ENCODE results near the gene EFHC1. TPM values are rescaled to one million over a fixed set of nuclear protein-coding genes. Genes with fewer than 3 reads are reported as not detected.

EFHC1 gene
- total RNA-seq, 6 experiments from 2014 or later, result 3.6 to 10.4 (median 6.0) TPM

DNA sequence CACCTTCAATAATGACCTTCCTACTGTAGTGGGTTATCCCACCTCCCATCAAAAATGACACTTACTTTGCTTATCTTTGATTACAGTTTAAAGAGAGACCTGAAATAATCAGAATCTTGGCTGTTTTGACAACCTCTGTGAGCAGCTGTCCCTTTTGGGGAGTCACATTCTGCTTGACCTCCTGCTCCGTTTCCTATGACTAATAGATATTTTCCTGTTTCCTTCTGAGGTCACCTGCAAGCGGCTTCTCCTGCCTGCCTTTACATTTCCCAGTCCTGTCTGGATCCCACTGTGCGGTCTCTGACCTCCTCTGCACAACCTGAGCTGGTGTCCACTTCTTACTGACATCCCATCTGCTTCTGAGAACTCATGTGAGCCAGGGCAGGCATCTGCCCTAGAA lies 102.5 kb downstream of the EFHC1 start:
- DNase-seq (no peak), ATAC-seq (peak; percentile 2 to 40 (median 8))
- Histone ChIP-seq H3K27me3 (no peaks in the 10 kb centered on the region), H3K4me3 (no peak overlapping the region), H3K9me3 (no peaks in the 10 kb centered on the region), H3K27ac (peak overlapping the region; percentile 82 to 96 (median 83)), H3K4me1 (peaks cover 0 to 48% (median 25%) of the 10 kb centered on the region in 4 donors), H3K36me3 (no peaks in the 10 kb centered on the region)
- WGBS (ENCODE audit: insufficient coverage, low coverage, low lambda C conversion rate, missing lambda C conversion rate), result 53% methylated on average over 3 of the region's 3 CpGs
- intact Hi-C loops (cut with DNase I), result no loop called here
- TF ChIP-seq CTCF (IDR thresholded peaks at IDR 0.05) (no peak), POLR2A (IDR thresholded peaks at IDR 0.05) (no peak)

GRCh38 chr6:52523378-52524142 lies 103.4 kb downstream of the EFHC1 start:
- H3K9me3 ChIP-seq, result no peaks in the 10 kb centered on the region
- intact Hi-C loops (cut with DNase I), result no loop called here
- H3K4me3 ChIP-seq, result no peak overlapping the region
- WGBS (ENCODE audit: insufficient coverage, low coverage, low lambda C conversion rate, missing lambda C conversion rate), result 67% methylated on average over 6 of the region's 6 CpGs
- no peak for DNase-seq
- H3K27me3 ChIP-seq, result no peaks in the 10 kb centered on the region
- no peak for TF ChIP-seq CTCF (IDR thresholded peaks at IDR 0.05)
- no peak for TF ChIP-seq POLR2A (IDR thresholded peaks at IDR 0.05)
- no peaks in the 10 kb centered on the region for H3K36me3 ChIP-seq
- peak overlapping the region; percentile 82 to 96 (median 83) for H3K27ac ChIP-seq
- peaks cover 0 to 41% (median 22%) of the 10 kb centered on the region in 4 donors for H3K4me1 ChIP-seq
- ATAC-seq, result no peak

- Histone ChIP-seq H3K27me3 (no peaks in the 10 kb centered on the region), H3K27ac (no peak overlapping the region), H3K9me3 (no peaks in the 10 kb centered on the region), H3K4me3 (no peak overlapping the region), H3K36me3 (no peaks in the 10 kb centered on the region), H3K4me1 (peaks cover 0 to 31% (median 18%) of the 10 kb centered on the region in 4 donors)
- DNase-seq, result no peak
- TF ChIP-seq CTCF (IDR thresholded peaks at IDR 0.05) (no peak), POLR2A (IDR thresholded peaks at IDR 0.05) (no peak)
- WGBS (ENCODE audit: insufficient coverage, low coverage, low lambda C conversion rate, missing lambda C conversion rate), result 96% methylated on average over 4 of the region's 4 CpGs
- no peak for ATAC-seq
- intact Hi-C loops (cut with DNase I), result no loop called here
Observed at GRCh38 chr6:52524918-52525317, 104.8 kb downstream of the EFHC1 start.

- 77% methylated on average over 4 of the region's 4 CpGs for WGBS (ENCODE audit: insufficient coverage, low coverage, low lambda C conversion rate, missing lambda C conversion rate)
- Histone ChIP-seq H3K27me3 (no peaks in the 10 kb centered on the region), H3K4me1 (peaks cover 0 to 21% (median 10%) of the 10 kb centered on the region in 4 donors), H3K4me3 (no peak overlapping the region), H3K27ac (no peak overlapping the region), H3K9me3 (no peaks in the 10 kb centered on the region), H3K36me3 (no peaks in the 10 kb centered on the region)
- no peak for DNase-seq
- ATAC-seq, result no peak
- no peak for TF ChIP-seq POLR2A (IDR thresholded peaks at IDR 0.05)
- TF ChIP-seq CTCF (IDR thresholded peaks at IDR 0.05), result no peak
- intact Hi-C loops (cut with DNase I), result no loop called here
Observed at GRCh38 chr6:52526634-52527033, 106.5 kb downstream of the EFHC1 start.
